ENCODE data around the gene CHST4. TPM values are rescaled to one million over a fixed set of nuclear protein-coding genes. Genes with fewer than 3 reads are reported as not detected.

The CHST4 gene
- total RNA-seq, 1 donor from 2014 or later, result not detected

- CTCF ChIA-PET, result interaction anchor here (1.4 kb wide), 1 partner anchor 48 kb away, joined by 5 read pairs; no protein-coding TSS in a partner anchor
- H3K27me3 Mint-ChIP-seq, result no peaks in the 10 kb centered on the region
- POLR2A ChIA-PET, result interaction anchor here (1.7 kb wide), 1 partner anchor 48 kb away, joined by 7 read pairs; no protein-coding TSS in a partner anchor
- intact Hi-C loops (cut with micrococcal nuclease), result loop anchor here (10.0 kb wide), 1 partner anchor 1102 kb away; no protein-coding TSS in a partner anchor
- H3K36me3 Mint-ChIP-seq (ENCODE audit: low read depth), result peaks cover 18% of the 10 kb centered on the region
- peaks cover 42% of the 10 kb centered on the region for H3K4me1 Mint-ChIP-seq
- H3K4me3 Mint-ChIP-seq, result no peak overlapping the region
- ATAC-seq (ENCODE audit: low read depth) (no peak), DNase-seq (no peak)
- H3K9me3 Mint-ChIP-seq, result peaks cover 14% of the 10 kb centered on the region
- H3K27ac Mint-ChIP-seq, result no peak overlapping the region
- no peak for TF ChIP-seq CTCF (IDR thresholded peaks at IDR 0.05)
Measured at GRCh38 chr16:71562552-71562951, 36.3 kb downstream of the CHST4 start.

GRCh38 chr16:71564335-71564967, 38.2 kb downstream of the CHST4 start:
- Mint-ChIP-seq H3K27me3 (no peaks in the 10 kb centered on the region), H3K36me3 (ENCODE audit: low read depth) (peaks cover 18% of the 10 kb centered on the region), H3K4me1 (peaks cover 46% of the 10 kb centered on the region), H3K4me3 (peak overlapping the region; percentile 87), H3K27ac (peak overlapping the region; percentile 96), H3K9me3 (peaks cover 11% of the 10 kb centered on the region)
- CTCF ChIA-PET, result interaction anchor here (0.6 to 3.9 kb wide), 11 partner anchors 10 to 663 kb away, joined by 3 to 157 read pairs (median 5); partner anchors contain the start of genes CMTR2 and TAT
- DNase-seq (no peak), ATAC-seq (ENCODE audit: low read depth) (peak; percentile 84)
- POLR2A ChIA-PET, result interaction anchor here (0.8 to 3.0 kb wide), 13 partner anchors 11 to 763 kb away, joined by 3 to 120 read pairs (median 8); partner anchors contain the start of genes AP1G1, CMTR2, DHX38 and TXNL4B
- intact Hi-C loops (cut with micrococcal nuclease), result loop anchor here (1.0 to 10.0 kb wide), 7 partner anchors 22 to 1100 kb away; partner anchors contain the start of genes DHX38, TXNL4B and ZNF23
- TF ChIP-seq CTCF (IDR thresholded peaks at IDR 0.05), result no peak

GRCh38 chr16:71565812-71566700, 39.8 kb downstream of the CHST4 start:
- H3K36me3 Mint-ChIP-seq (ENCODE audit: low read depth), result peaks cover 18% of the 10 kb centered on the region
- CTCF ChIA-PET, result interaction anchor here (1.0 to 3.9 kb wide), 7 partner anchors 11 to 317 kb away, joined by 4 to 157 read pairs (median 4); partner anchors contain the start of gene TAT
- no peak for TF ChIP-seq CTCF (IDR thresholded peaks at IDR 0.05)
- H3K27ac Mint-ChIP-seq, result peak overlapping the region; percentile 96
- intact Hi-C loops (cut with micrococcal nuclease), result loop anchor here (1.0 to 10.0 kb wide), 10 partner anchors 23 to 1099 kb away; partner anchors contain the start of genes CMTR2, DHODH and IST1
- DNase-seq (no peak), ATAC-seq (ENCODE audit: low read depth) (no peak)
- H3K4me1 Mint-ChIP-seq, result peaks cover 46% of the 10 kb centered on the region
- peak overlapping the region; percentile 87 for H3K4me3 Mint-ChIP-seq
- POLR2A ChIA-PET, result interaction anchor here (0.6 to 3.0 kb wide), 9 partner anchors 43 to 765 kb away, joined by 3 to 120 read pairs (median 8); partner anchors contain the start of genes AP1G1, CMTR2, DHX38 and TXNL4B
- peaks cover 11% of the 10 kb centered on the region for H3K9me3 Mint-ChIP-seq
- H3K27me3 Mint-ChIP-seq, result no peaks in the 10 kb centered on the region

- no peak for TF ChIP-seq CTCF (IDR thresholded peaks at IDR 0.05)
- no peak overlapping the region for H3K4me3 Mint-ChIP-seq
- ATAC-seq (ENCODE audit: low read depth) (no peak), DNase-seq (no peak)
- H3K9me3 Mint-ChIP-seq, result no peaks in the 10 kb centered on the region
- peaks cover 39% of the 10 kb centered on the region for H3K4me1 Mint-ChIP-seq
- ChIA-PET CTCF (interaction anchor here (0.8 to 3.9 kb wide), 3 partner anchors 26 to 43 kb away, joined by 3 to 157 read pairs (median 6); no protein-coding TSS in a partner anchor), POLR2A (interaction anchor here (0.6 kb wide), 1 partner anchor 43 kb away, joined by 3 read pairs; no protein-coding TSS in a partner anchor)
- H3K27ac Mint-ChIP-seq, result peak overlapping the region; percentile 59
- intact Hi-C loops (cut with micrococcal nuclease), result loop anchor here (10.0 kb wide), 1 partner anchor 1097 kb away; no protein-coding TSS in a partner anchor
- H3K27me3 Mint-ChIP-seq, result no peaks in the 10 kb centered on the region
- peaks cover 6% of the 10 kb centered on the region for H3K36me3 Mint-ChIP-seq (ENCODE audit: low read depth)
Measured at GRCh38 chr16:71567931-71568330, 41.7 kb downstream of the CHST4 start.

Data from activated B cell treated with CpG ODN at 0.5 μM for 24 hours (primary cell).